SK-N-SH (cell line): Measurements from ENCODE around the gene SLC22A2. TPM values are rescaled to one million over a fixed set of nuclear protein-coding genes. Genes with fewer than 3 reads are reported as not detected.

Source experiments
- CTCF ChIA-PET: fragments of 300-600, 350-600 bp; formaldehyde crosslinking; extraction: SDS; loops from one replicate; lab custom pipeline; 2021; lab: Yijun Ruan, JAX
- POLR2A ChIA-PET: fragments of 350-600 bp; sonication (Branson Sonifier 250); formaldehyde crosslinking; extraction: SDS; loops from one replicate; lab custom pipeline; 2020; ENCODE audit warnings: antibody characterized with exemption, inconsistent platforms; lab: Yijun Ruan, JAX
- DNase-seq: peaks from one replicate; pipeline ENCODE4 v3.0.0; 2012
- H2AFZ ChIP-seq: fragments of 200-600 bp; sonication (generic); 2 replicates; pipeline ENCODE4 v1.8.1; 2016; ENCODE audit warnings: antibody characterized with exemption, mild to moderate bottlenecking, low read depth
- H3F3A ChIP-seq: fragments of 200-600 bp; sonication (generic); replicated peaks from 2 replicates; pipeline ENCODE3; 2016; ENCODE audit warnings: antibody characterized with exemption, mild to moderate bottlenecking; ENCODE audit not compliant: insufficient read depth
- H3K27ac ChIP-seq, 2 experiments: fragments of 200-500 bp in 1 of 2; fragments of 200-600 bp in 1 of 2; sonication (Bioruptor generic) in 1 of 2; sonication (generic), shearing (Covaris generic) in 1 of 2; 2 replicates each; pipeline versions ENCODE4 v1.5.1 to v1.6.1; 2014 to 2016; ENCODE audit warnings: low read depth in 2 of 2, inconsistent platforms in 1 of 2, low read length in 1 of 2, mild to moderate bottlenecking in 1 of 2, mixed read lengths in 1 of 2
- H3K27me3 ChIP-seq: fragments of 200-600 bp; sonication (generic), shearing (Covaris generic); 2 replicates; pipeline ENCODE4 v1.6.1; 2016; ENCODE audit warnings: mixed run types; ENCODE audit not compliant: insufficient read depth
- H3K36me3 ChIP-seq, 2 experiments: fragments of 200-500 bp in 1 of 2; fragments of 200-600 bp in 1 of 2; sonication (Bioruptor generic) in 1 of 2; sonication (generic) in 1 of 2; replicated peaks in 1 of 2; 2 replicates each; pipeline versions ENCODE3 to v1.5.1; 2014 to 2016; ENCODE audit warnings: low read length in 1 of 2, mild to moderate bottlenecking in 1 of 2; ENCODE audit not compliant: insufficient read depth in 2 of 2, control insufficient read depth in 1 of 2
- H3K4me1 ChIP-seq, 2 experiments: fragments of 200-500 bp in 1 of 2; fragments of 200-600 bp in 1 of 2; sonication (Bioruptor generic) in 1 of 2; sonication (generic), shearing (Covaris generic) in 1 of 2; 2 replicates each; pipeline versions ENCODE4 v1.5.1 to v1.6.1; 2014 to 2016; ENCODE audit warnings: low read depth in 1 of 2, low read length in 1 of 2, mixed run types in 1 of 2; ENCODE audit not compliant: insufficient read depth in 2 of 2, control insufficient read depth in 1 of 2
- H3K4me2 ChIP-seq: fragments of 200-600 bp; sonication (generic), shearing (Covaris generic); 2 replicates; pipeline ENCODE4 v1.6.1; 2017; ENCODE audit warnings: mixed run types
- H3K4me3 ChIP-seq, 2 experiments: fragments of 200-500 bp in 1 of 2; fragments of 200-600 bp in 1 of 2; sonication (Bioruptor generic) in 1 of 2; sonication (generic), shearing (Covaris generic) in 1 of 2; 2 replicates each; pipeline versions ENCODE4 v1.5.1 to v1.8.1; 2014 to 2016; ENCODE audit warnings: low read depth in 2 of 2, inconsistent platforms in 1 of 2, low read length in 1 of 2, mild to moderate bottlenecking in 1 of 2, mixed read lengths in 1 of 2, moderate library complexity in 1 of 2
- H3K79me2 ChIP-seq: fragments of 200-600 bp; sonication (generic); 2 replicates; pipeline ENCODE4 v1.8.1; 2017; ENCODE audit warnings: mild to moderate bottlenecking; ENCODE audit not compliant: insufficient read depth
- H3K9ac ChIP-seq: fragments of 200-600 bp; sonication (generic); 2 replicates; pipeline ENCODE4 v1.6.1; 2017; ENCODE audit warnings: mixed run types
- H3K9me2 ChIP-seq: fragments of 200-600 bp; sonication (generic); 2 replicates; pipeline ENCODE4 v1.6.1; 2017; ENCODE audit warnings: mixed run types
- H3K9me3 ChIP-seq: fragments of 200-600 bp; sonication (generic); 2 replicates; pipeline ENCODE4 v1.6.1; 2017; ENCODE audit warnings: mixed run types, mild to moderate bottlenecking, moderate library complexity
- H4K20me1 ChIP-seq: fragments of 200-600 bp; sonication (generic); 2 replicates; pipeline ENCODE4 v1.6.1; 2017; ENCODE audit warnings: mild to moderate bottlenecking, mixed run types; ENCODE audit not compliant: insufficient read depth
- FOXJ3 ChIP-seq: sonication (generic); formaldehyde crosslinking; IDR thresholded peaks from 2 replicates; pipeline ENCODE4 v1.5.1; 2020; ENCODE audit warnings: mild to moderate bottlenecking, missing genetic modification reagents
- FOXM1 ChIP-seq: IDR thresholded peaks from 2 replicates; pipeline ENCODE4 v1.4.0; 2012; ENCODE audit warnings: low read depth, mild to moderate bottlenecking
- GATA2 ChIP-seq: sonication (generic); formaldehyde crosslinking; IDR thresholded peaks from 2 replicates; pipeline ENCODE4 v1.5.0; 2020; ENCODE audit warnings: mild to moderate bottlenecking, missing genetic modification reagents
- JUND ChIP-seq: IDR thresholded peaks from 2 replicates; pipeline ENCODE4 v1.4.0; 2012
- POLR2AphosphoS5 ChIP-seq: IDR thresholded peaks from 2 replicates; pipeline ENCODE4 v1.6.1; 2012; ENCODE audit warnings: low read depth, low read length
- RCOR1 ChIP-seq: fragments of 150-350 bp; IDR thresholded peaks from 2 replicates; pipeline ENCODE4 v1.6.1; 2017; ENCODE audit warnings: antibody characterized with exemption, low read length
- SMC3 ChIP-seq: IDR thresholded peaks from 2 replicates; pipeline ENCODE4 v1.6.1; 2012; ENCODE audit warnings: low read depth, low read length, improper control_type of control experiment
- WGBS: methylation state at CpG from one replicate; pipeline ENCODE4 v1.1.6; 2017; ENCODE audit warnings: low lambda C conversion rate; 5-methylcytosine and 5-hydroxymethylcytosine counted together
- polyA plus RNA-seq, 3 experiments: library from polyadenylated mRNA; depleted of rRNA; stranded (reverse); fragments of >200 nt; gene quantifications; 2 replicates each; pipeline ENCODE4 v1.2.3, GENCODE V29; 2012
- TF ChIP-seq, protein P1 (sequence below): IDR thresholded peaks from 2 replicates; pipeline ENCODE4 v1.6.1; 2012; ENCODE audit warnings: mild to moderate bottlenecking, low read depth, low read length, moderate library complexity
- TF ChIP-seq, protein P2 (sequence below): IDR thresholded peaks from 2 replicates; pipeline ENCODE4 v1.4.0; 2012; ENCODE audit warnings: low read depth
- TF ChIP-seq, protein P3 (sequence below): fragments of 150-350 bp; IDR thresholded peaks from 2 replicates; pipeline ENCODE4 v1.6.1; 2017; ENCODE audit warnings: antibody characterized with exemption, low read length, low read depth, borderline replicate concordance

SLC22A2 gene
- polyA plus RNA-seq, 1 of the 3 experiments (the other 2 are of a cell fraction) = not detected

DNA sequence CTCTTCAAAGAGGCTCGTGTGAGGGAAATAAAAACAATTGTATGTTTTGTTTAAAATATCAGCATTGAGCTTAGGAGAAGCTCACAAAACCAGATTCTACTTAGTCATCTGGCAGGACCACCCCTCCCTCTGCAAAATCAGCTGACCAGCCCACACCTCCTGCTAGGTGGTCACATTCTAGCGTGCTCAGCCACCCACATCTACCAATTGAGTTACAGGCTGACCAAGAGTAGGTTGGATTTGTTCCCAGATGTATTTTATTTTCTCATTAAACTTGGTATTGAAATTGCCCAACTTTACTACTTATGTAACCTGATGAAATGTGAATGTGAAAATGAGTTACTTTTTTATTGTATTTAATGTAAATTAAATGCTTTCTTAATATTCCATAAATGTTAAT is 56.2 kb downstream of the SLC22A2 start:
- Histone ChIP-seq H3K9me3 (no peaks in the 10 kb centered on the region), H4K20me1 (no peaks in the 10 kb centered on the region), H3K4me3 (no peak overlapping the region), H3K27ac (no peak overlapping the region), H2AFZ (no peak overlapping the region), H3K4me2 (no peak overlapping the region), H3K9me2 (no peaks in the 10 kb centered on the region), H3K9ac (no peak overlapping the region), H3K27me3 (no peaks in the 10 kb centered on the region; the same call in 1 of the 2 replicates), H3F3A (no peaks in the 10 kb centered on the region), H3K4me1 (no peaks in the 10 kb centered on the region), H3K79me2 (no peaks in the 10 kb centered on the region), H3K36me3 (no peaks in the 10 kb centered on the region)
- no peak for DNase-seq
- whole genome bisulfite sequencing = 3% methylated on average over 2 of the region's 2 CpGs
- ChIA-PET CTCF (interaction anchor here (1.4 kb wide), 1 partner anchor 32 kb away, joined by 4 read pairs; no protein-coding TSS in a partner anchor), POLR2A (no interaction called here)
- TF ChIP-seq GATA2 (CRISPR knock-in tag) = no peak
- TF ChIP-seq FOXJ3 = no peak
- TF ChIP-seq, protein P1, sequence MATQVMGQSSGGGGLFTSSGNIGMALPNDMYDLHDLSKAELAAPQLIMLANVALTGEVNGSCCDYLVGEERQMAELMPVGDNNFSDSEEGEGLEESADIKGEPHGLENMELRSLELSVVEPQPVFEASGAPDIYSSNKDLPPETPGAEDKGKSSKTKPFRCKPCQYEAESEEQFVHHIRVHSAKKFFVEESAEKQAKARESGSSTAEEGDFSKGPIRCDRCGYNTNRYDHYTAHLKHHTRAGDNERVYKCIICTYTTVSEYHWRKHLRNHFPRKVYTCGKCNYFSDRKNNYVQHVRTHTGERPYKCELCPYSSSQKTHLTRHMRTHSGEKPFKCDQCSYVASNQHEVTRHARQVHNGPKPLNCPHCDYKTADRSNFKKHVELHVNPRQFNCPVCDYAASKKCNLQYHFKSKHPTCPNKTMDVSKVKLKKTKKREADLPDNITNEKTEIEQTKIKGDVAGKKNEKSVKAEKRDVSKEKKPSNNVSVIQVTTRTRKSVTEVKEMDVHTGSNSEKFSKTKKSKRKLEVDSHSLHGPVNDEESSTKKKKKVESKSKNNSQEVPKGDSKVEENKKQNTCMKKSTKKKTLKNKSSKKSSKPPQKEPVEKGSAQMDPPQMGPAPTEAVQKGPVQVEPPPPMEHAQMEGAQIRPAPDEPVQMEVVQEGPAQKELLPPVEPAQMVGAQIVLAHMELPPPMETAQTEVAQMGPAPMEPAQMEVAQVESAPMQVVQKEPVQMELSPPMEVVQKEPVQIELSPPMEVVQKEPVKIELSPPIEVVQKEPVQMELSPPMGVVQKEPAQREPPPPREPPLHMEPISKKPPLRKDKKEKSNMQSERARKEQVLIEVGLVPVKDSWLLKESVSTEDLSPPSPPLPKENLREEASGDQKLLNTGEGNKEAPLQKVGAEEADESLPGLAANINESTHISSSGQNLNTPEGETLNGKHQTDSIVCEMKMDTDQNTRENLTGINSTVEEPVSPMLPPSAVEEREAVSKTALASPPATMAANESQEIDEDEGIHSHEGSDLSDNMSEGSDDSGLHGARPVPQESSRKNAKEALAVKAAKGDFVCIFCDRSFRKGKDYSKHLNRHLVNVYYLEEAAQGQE = no peak
- no peak for TF ChIP-seq JUND
- TF ChIP-seq, protein P2, sequence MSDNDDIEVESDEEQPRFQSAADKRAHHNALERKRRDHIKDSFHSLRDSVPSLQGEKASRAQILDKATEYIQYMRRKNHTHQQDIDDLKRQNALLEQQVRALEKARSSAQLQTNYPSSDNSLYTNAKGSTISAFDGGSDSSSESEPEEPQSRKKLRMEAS = no peak
- TF ChIP-seq, protein P3, sequence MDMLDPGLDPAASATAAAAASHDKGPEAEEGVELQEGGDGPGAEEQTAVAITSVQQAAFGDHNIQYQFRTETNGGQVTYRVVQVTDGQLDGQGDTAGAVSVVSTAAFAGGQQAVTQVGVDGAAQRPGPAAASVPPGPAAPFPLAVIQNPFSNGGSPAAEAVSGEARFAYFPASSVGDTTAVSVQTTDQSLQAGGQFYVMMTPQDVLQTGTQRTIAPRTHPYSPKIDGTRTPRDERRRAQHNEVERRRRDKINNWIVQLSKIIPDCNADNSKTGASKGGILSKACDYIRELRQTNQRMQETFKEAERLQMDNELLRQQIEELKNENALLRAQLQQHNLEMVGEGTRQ = no peak
- no peak for TF ChIP-seq FOXM1
- no peak for TF ChIP-seq SMC3

DNA sequence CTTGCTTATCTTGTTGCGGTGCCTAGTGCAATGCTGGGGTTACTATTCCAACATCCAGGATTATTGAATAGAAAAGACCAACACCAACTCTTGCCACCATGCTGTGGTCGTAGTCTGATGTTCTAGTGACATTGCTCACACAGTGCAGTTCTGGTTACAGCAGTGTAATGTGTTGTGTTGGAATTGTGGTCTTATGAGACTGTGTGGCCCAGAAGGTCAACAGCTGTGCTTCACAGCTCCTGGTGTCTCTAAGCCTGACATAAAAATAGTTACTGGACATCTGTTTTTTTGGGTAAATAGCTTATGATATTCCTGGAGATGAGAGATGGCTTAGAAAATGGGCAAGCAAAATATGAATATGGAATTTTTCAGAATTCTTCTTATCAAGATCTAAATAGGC is 57.6 kb downstream of the SLC22A2 start:
- 4% methylated on average over 2 of the region's 2 CpGs for WGBS
- DNase-seq = no peak
- H3K4me1 ChIP-seq = no peaks in the 10 kb centered on the region
- POLR2A ChIA-PET = no interaction called here
- no peaks in the 10 kb centered on the region for H3K79me2 ChIP-seq
- no peaks in the 10 kb centered on the region for H3K9me2 ChIP-seq
- no peak overlapping the region for H3K4me2 ChIP-seq
- no peak for TF ChIP-seq RCOR1
- no peak for TF ChIP-seq POLR2AphosphoS5
- no peak overlapping the region for H3K4me3 ChIP-seq
- CTCF ChIA-PET = no interaction called here
- no peak overlapping the region for H2AFZ ChIP-seq
- H3K27ac ChIP-seq = no peak overlapping the region
- no peaks in the 10 kb centered on the region for H4K20me1 ChIP-seq
- H3K9me3 ChIP-seq = no peaks in the 10 kb centered on the region
- no peaks in the 10 kb centered on the region for H3F3A ChIP-seq
- no peaks in the 10 kb centered on the region; the same call in 1 of the 2 replicates for H3K27me3 ChIP-seq
- H3K9ac ChIP-seq = no peak overlapping the region
- H3K36me3 ChIP-seq = no peaks in the 10 kb centered on the region
